Measurements from ENCODE around the gene FAM135A.

Gene FAM135A

DNA sequence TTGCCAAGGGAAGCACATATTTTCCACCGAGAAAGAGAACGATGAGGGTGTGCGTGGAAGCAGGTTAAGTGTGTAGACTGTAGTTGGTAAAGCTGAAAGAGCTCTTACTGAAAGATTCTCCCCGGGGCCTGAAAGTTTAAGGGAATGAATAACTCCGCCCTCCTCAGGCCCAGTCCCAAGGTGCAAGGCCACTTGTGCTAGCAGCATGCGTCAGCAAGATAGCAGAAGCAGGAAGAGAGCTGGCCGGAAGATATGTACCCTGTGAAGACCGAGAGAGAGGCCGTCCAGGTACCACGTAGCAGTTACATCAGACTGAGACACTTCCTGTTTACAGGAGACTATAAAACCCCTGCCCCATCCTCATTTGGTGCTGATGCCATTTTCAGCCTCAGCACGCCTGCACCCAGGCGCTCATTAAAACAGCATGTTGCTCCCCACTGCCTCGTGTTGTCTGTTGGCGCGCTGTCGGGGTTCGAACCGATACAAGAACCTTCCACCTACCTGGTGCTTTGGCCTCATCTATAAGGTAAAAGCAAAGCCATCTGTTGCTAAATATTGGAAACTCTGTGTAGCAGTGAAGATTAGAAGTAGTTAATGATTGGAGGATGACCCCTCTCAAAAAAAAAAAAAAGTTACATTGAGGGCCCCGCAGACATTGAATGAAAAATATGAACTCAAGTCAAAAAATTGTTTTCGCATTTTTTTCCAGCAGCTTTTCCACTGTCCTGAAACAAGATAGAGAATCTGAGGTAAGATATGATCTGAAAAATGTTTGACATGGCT is 18.6 kb upstream of the FAM135A start:
- DNase-seq (ENCODE audit: low read depth), result no peak
- TF ChIP-seq, protein P1, sequence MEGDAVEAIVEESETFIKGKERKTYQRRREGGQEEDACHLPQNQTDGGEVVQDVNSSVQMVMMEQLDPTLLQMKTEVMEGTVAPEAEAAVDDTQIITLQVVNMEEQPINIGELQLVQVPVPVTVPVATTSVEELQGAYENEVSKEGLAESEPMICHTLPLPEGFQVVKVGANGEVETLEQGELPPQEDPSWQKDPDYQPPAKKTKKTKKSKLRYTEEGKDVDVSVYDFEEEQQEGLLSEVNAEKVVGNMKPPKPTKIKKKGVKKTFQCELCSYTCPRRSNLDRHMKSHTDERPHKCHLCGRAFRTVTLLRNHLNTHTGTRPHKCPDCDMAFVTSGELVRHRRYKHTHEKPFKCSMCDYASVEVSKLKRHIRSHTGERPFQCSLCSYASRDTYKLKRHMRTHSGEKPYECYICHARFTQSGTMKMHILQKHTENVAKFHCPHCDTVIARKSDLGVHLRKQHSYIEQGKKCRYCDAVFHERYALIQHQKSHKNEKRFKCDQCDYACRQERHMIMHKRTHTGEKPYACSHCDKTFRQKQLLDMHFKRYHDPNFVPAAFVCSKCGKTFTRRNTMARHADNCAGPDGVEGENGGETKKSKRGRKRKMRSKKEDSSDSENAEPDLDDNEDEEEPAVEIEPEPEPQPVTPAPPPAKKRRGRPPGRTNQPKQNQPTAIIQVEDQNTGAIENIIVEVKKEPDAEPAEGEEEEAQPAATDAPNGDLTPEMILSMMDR (IDR thresholded peaks at IDR 0.05; ENCODE audit: control insufficient read depth, insufficient read depth, low read depth, low read length, missing control alignments), result no peak
- no peak overlapping the region for H3K4me3 ChIP-seq (ENCODE audit: control insufficient read depth, low read depth, low read length)

DNA sequence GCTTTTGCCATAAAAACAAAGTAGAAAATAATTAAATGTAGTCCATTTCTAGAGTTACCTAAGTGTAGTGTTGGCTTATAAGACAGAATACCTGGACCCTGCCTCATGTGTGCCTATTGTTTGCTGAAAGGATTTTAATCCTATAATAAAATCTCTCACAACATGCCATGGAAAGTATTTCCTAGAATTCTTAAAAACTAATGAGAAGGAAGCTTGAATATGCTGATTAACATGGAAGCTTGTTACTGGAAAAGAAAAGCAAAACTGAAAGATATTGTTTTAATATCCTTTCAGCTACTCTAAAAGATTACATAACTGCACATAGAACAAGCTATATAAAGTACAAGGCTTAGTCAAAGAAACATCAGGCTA is 18.0 kb upstream of the FAM135A start:
- no peak overlapping the region for H3K4me3 ChIP-seq (ENCODE audit: control insufficient read depth, low read depth, low read length)
- TF ChIP-seq, protein P1 (IDR thresholded peaks at IDR 0.05; ENCODE audit: control insufficient read depth, insufficient read depth, low read depth, low read length, missing control alignments), result no peak
- no peak for DNase-seq (ENCODE audit: low read depth)

DNA sequence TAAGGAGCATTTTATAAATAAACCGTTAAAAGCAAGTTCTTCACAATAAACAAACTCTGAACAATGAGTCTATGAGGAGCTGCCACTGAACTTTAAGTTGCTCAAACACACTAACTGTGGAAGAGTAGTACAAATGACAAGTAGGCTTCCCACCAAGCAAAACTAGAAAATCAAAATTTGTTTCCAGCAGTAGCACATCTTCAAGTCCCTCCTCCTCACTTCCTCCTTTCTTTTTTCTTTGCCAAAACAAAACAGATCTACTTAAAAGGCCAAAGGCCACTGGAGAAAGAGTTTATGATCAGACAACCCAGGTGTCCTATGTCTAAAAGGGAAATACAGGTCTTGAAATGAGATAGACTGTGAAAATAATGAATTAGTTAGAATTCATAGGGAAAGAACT is 17.1 kb upstream of the FAM135A start:
- TF ChIP-seq, protein P1 (IDR thresholded peaks at IDR 0.05; ENCODE audit: control insufficient read depth, insufficient read depth, low read depth, low read length, missing control alignments), result no peak
- DNase-seq (ENCODE audit: low read depth), result no peak
- H3K4me3 ChIP-seq (ENCODE audit: control insufficient read depth, low read depth, low read length), result no peak overlapping the region

DNA sequence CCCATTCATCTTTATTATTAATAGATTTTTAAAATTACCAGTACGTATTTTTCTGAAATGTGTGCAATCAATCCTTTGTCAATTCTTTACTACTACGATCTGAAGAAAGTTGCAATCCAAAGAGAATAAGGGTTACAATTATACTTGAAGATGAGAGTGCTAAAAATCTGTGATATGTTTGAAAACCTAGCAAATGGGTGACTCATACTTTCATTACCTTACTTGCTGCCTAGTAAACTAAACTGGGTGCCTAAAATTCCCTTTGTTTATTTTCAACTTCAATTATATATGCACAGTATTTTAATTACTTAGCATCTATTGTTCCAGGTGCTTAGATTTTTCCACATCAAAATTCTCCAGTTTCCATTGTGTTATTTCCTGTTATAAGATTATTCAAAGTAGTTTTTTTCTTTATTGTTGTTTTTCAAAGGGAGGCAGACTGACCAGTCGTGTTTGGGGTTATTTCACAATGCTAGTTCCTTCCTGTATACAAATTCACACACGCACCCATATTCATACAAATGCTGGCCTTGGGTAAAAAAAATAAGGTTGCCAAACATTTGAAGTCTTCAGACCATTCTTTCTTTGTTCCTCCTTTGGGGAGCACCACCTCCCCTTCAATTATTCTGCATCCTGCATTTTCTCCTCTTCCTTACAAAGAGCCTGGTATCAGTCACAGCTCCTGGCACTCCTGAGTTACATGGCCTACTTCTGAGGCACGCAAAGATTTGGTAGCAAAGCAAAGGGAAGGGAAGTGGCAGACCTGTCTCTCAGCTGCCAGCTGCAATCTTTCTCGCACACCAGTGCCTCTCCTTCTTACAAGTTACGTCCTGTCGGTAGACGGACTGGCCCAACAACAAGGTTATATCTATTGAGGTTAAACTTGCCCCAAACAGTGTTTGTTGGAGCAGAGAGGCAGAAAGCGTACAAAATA is 16.2 kb upstream of the FAM135A start:
- no peak overlapping the region for H3K4me3 ChIP-seq (ENCODE audit: control insufficient read depth, low read depth, low read length)
- TF ChIP-seq, protein P1 (IDR thresholded peaks at IDR 0.05; ENCODE audit: control insufficient read depth, insufficient read depth, low read depth, low read length, missing control alignments), result no peak
- DNase-seq (ENCODE audit: low read depth), result no peak

DNA sequence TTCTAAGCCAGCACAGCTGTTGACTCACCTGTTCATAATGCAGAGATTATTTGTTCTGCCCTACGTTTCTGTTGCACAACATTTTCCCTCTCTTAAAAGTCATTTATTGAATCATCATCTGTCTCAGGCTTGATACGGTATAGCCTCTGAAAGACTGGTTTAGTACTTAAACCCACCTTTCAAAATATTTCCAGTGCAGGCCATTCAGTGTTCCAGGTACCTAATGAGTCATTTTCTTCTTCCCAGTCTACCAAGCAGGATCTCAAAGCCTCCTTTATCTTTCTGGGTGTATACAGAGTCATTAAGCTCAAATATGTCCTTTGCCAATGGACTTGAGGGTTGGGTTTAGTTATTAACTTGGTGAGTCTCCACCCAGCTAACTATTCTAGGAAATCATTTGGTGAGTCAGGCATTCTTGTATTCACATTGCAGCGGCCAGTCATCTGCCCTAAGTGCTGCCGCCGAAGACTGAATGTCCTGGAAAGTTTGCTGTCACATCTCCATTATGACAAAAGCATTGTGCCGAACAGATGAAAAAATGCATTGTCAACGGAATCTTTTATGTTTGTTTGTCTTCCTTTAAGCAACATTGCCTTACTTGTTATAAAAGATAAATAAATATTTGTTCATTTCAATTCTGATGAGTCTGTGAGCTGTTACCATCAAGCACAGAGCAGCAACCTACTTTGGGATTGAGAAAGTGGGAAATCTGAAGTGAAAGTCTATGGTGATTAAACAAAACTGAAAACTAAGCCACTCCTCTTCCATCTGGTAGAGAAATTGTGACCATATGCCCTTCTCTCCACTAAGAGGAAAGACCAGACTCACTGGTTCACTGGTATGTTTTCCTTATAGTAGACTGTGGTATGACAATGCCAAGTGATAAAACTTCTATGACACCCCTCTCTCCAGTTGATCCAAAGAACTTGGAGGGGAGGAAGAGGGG is 14.3 kb upstream of the FAM135A start:
- TF ChIP-seq, protein P1 (IDR thresholded peaks at IDR 0.05; ENCODE audit: control insufficient read depth, insufficient read depth, low read depth, low read length, missing control alignments), result no peak
- DNase-seq (ENCODE audit: low read depth), result no peak
- H3K4me3 ChIP-seq (ENCODE audit: control insufficient read depth, low read depth, low read length), result no peak overlapping the region

DNA sequence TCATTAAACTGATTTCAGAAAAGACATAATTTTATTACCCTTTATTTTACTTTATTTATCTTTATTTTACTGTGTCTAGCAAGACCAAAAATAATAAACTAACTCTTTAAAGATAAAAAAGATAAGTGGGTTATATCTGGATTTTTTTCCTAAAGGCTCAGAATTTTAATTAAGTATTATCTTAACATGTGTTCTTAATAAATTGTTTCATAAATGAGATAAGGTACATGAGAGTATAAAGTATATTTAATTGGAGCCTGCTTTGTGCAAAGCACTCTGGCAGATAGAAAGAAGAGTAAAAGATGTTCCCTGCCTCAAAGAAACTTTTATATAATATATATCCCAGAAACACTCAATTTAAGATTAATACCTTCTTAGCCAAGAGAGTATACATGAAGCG is 8.7 kb upstream of the FAM135A start:
- H3K4me3 ChIP-seq (ENCODE audit: control insufficient read depth, low read depth, low read length), result no peak overlapping the region
- TF ChIP-seq, protein P1 (IDR thresholded peaks at IDR 0.05; ENCODE audit: control insufficient read depth, insufficient read depth, low read depth, low read length, missing control alignments), result no peak
- DNase-seq (ENCODE audit: low read depth), result no peak

Data from AG09309 (cell line).